ENCODE measurements around the gene SLX4IP.

SLX4IP gene

GRCh38 chr20:10676518-10676917, 241.4 kb downstream of the SLX4IP start:
- no peak overlapping the region for H3K4me3 ChIP-seq (ENCODE audit: low read length)
- TF ChIP-seq CTCF (IDR thresholded peaks at IDR 0.05; ENCODE audit: insufficient read depth, low read depth, low read length, missing control alignments) = no peak
- DNase-seq (ENCODE audit: low read depth) = no peak
